GM12878 (cell line): ENCODE measurements around the gene CNTD1. TPM values are rescaled to one million over a fixed set of nuclear protein-coding genes. Genes with fewer than 3 reads are reported as not detected.

Experiments
- BACH1 ChIP-seq: fragments of 450-650 bp; IDR thresholded peaks from 2 replicates; pipeline ENCODE4 v1.6.1; 2017; ENCODE audit warnings: mild to moderate bottlenecking, borderline replicate concordance
- BHLHE40 ChIP-seq, 2 experiments: fragments of 450-650 bp in 1 of 2; IDR thresholded peaks; 2 replicates each; pipeline ENCODE4 v1.6.1; 2011 to 2017; ENCODE audit warnings: low read depth in 2 of 2, borderline replicate concordance in 1 of 2, improper control_type of control experiment in 1 of 2, low read length in 1 of 2, mild to moderate bottlenecking in 1 of 2
- BMI1 ChIP-seq: fragments of 450-650 bp; IDR thresholded peaks from 2 replicates; pipeline ENCODE4 v1.6.1; 2016; ENCODE audit warnings: mild to moderate bottlenecking, moderate library complexity, borderline replicate concordance
- CBX5 ChIP-seq: sonication (generic); IDR thresholded peaks from 2 replicates; pipeline ENCODE4 v1.6.1; 2016; ENCODE audit warnings: low read depth, moderate library complexity, mild to moderate bottlenecking, inconsistent platforms
- CREM ChIP-seq: IDR thresholded peaks from 2 replicates; pipeline ENCODE4 v1.6.1; 2014; ENCODE audit warnings: antibody characterized with exemption, low read depth
- DPF2 ChIP-seq: fragments of 450-650 bp; IDR thresholded peaks from 2 replicates; pipeline ENCODE4 v1.6.1; 2017; ENCODE audit warnings: mild to moderate bottlenecking
- ESRRA ChIP-seq: IDR thresholded peaks from 2 replicates; pipeline ENCODE4 v1.6.1; 2012; ENCODE audit warnings: mild to moderate bottlenecking, low read length, improper control_type of control experiment
- FOXM1 ChIP-seq: IDR thresholded peaks from 2 replicates; pipeline ENCODE4 v1.6.1; 2012; ENCODE audit warnings: low read depth, mild to moderate bottlenecking, inconsistent platforms, low read length, moderate library complexity
- GATAD2B ChIP-seq: fragments of 450-650 bp; conservative IDR thresholded peaks from 2 replicates; pipeline ENCODE4 v1.6.1; 2017; ENCODE audit warnings: low read depth, mild to moderate bottlenecking, moderate library complexity
- HDAC6 ChIP-seq: fragments of 200-600 bp; sonication (generic); IDR thresholded peaks from one replicate; pipeline ENCODE4 v1.8.0; 2017; ENCODE audit warnings: antibody characterized with exemption; ENCODE audit not compliant: unreplicated experiment
- HDGF ChIP-seq: fragments of 450-650 bp; IDR thresholded peaks from 2 replicates; pipeline ENCODE4 v1.6.1; 2016; ENCODE audit warnings: antibody characterized with exemption
- LARP7 ChIP-seq: fragments of 450-650 bp; IDR thresholded peaks from 2 replicates; pipeline ENCODE4 v1.6.1; 2017; ENCODE audit warnings: mild to moderate bottlenecking
- MYB ChIP-seq: fragments of 150-350 bp; IDR thresholded peaks from 2 replicates; pipeline ENCODE4 v1.6.1; 2014; ENCODE audit warnings: mild to moderate bottlenecking, low read depth, low read length, borderline replicate concordance
- NFIC ChIP-seq: IDR thresholded peaks from 2 replicates; pipeline ENCODE4 v1.6.1; 2012; ENCODE audit warnings: low read depth, mild to moderate bottlenecking, inconsistent platforms, low read length, moderate library complexity
- NFYB ChIP-seq: IDR thresholded peaks from 2 replicates; pipeline ENCODE4 v1.6.1; 2011; ENCODE audit warnings: low read depth, mild to moderate bottlenecking, low read length, improper control_type of control experiment, moderate library complexity; ENCODE audit not compliant: insufficient read depth
- PAX5 ChIP-seq: IDR thresholded peaks from 2 replicates; pipeline ENCODE4 v1.6.1; 2011; ENCODE audit warnings: low read depth, low read length, borderline replicate concordance
- RELA ChIP-seq: fragments of 450-650 bp; IDR thresholded peaks from 2 replicates; pipeline ENCODE4 v1.8.0; 2014; ENCODE audit warnings: borderline replicate concordance; ENCODE audit not compliant: partially characterized antibody
- SIN3A ChIP-seq: IDR thresholded peaks from 2 replicates; pipeline ENCODE4 v1.6.1; 2012; ENCODE audit warnings: low read depth, low read length, improper control_type of control experiment
- SREBF2 ChIP-seq: IDR thresholded peaks from 2 replicates; pipeline ENCODE4 v1.6.1; 2012; ENCODE audit warnings: mild to moderate bottlenecking, low read length
- STAT1 ChIP-seq: fragments of 450-650 bp; conservative IDR thresholded peaks from 2 replicates; pipeline ENCODE4 v1.6.1; 2014; ENCODE audit warnings: antibody characterized with exemption, mild to moderate bottlenecking
- WRNIP1 ChIP-seq: IDR thresholded peaks from 2 replicates; pipeline ENCODE4 v1.6.1; 2011; ENCODE audit warnings: low read depth, low read length, improper control_type of control experiment, borderline replicate concordance
- polyA plus RNA-seq, 11 experiments: library from polyadenylated mRNA; depleted of rRNA in 4 of 11; unstranded in 6 of 11; stranded (reverse) in 5 of 11; fragments of >200 nt; fragmentation: Nextera tagmentation in 4 of 11; fragmentation: Illumina TruSeq in 1 of 11; extraction: Ambion mirVana in 4 of 11; extraction: Trizol in 1 of 11; gene quantifications; 1 replicate in 1 of 11; 2 replicates in 10 of 11; pipeline versions ENCODE4 v1.2.1 to v1.2.3, GENCODE V29; 2011 to 2016; ENCODE audit warnings: inconsistent platforms in 2 of 11, missing spikeins in 2 of 11, low read depth in 1 of 11
- total RNA-seq, 4 experiments: library from RNA; depleted of rRNA in 3 of 4; stranded (reverse); fragments of >200 nt in 3 of 4; fragmentation: Illumina TruSeq in 1 of 4; extraction: Trizol in 1 of 4; gene quantifications; 2 replicates each; pipeline versions ENCODE4 v1.2.1 to v1.2.3, GENCODE V29; 2013 to 2021
- TF ChIP-seq, protein P1 (sequence below): fragments of 450-650 bp; IDR thresholded peaks from 2 replicates; pipeline ENCODE4 v1.6.1; 2017; ENCODE audit warnings: low read depth, mild to moderate bottlenecking, moderate library complexity
- TF ChIP-seq, protein P2 (sequence below): IDR thresholded peaks from 2 replicates; pipeline ENCODE4 v1.6.1; 2011; ENCODE audit warnings: mild to moderate bottlenecking, low read depth, low read length, moderate library complexity; ENCODE audit not compliant: insufficient replicate concordance
- TF ChIP-seq, protein P3 (sequence below): IDR thresholded peaks from 2 replicates; pipeline ENCODE4 v1.6.1; 2011; ENCODE audit warnings: low read depth, low read length, improper control_type of control experiment, borderline replicate concordance
- TF ChIP-seq, protein P4 (sequence below): fragments of 450-650 bp; IDR thresholded peaks from 2 replicates; pipeline ENCODE4 v1.6.1; 2017; ENCODE audit warnings: mild to moderate bottlenecking, low read depth, inconsistent platforms; ENCODE audit not compliant: poor library complexity, severe bottlenecking

Gene CNTD1
- total and polyA plus RNA-seq, 10 of the 15 experiments (the other 5 are each of a cell fraction or from before 2014, with no cell fraction given) = 0.06 to 1.5 (median 1.1) TPM; not detected in 4

DNA sequence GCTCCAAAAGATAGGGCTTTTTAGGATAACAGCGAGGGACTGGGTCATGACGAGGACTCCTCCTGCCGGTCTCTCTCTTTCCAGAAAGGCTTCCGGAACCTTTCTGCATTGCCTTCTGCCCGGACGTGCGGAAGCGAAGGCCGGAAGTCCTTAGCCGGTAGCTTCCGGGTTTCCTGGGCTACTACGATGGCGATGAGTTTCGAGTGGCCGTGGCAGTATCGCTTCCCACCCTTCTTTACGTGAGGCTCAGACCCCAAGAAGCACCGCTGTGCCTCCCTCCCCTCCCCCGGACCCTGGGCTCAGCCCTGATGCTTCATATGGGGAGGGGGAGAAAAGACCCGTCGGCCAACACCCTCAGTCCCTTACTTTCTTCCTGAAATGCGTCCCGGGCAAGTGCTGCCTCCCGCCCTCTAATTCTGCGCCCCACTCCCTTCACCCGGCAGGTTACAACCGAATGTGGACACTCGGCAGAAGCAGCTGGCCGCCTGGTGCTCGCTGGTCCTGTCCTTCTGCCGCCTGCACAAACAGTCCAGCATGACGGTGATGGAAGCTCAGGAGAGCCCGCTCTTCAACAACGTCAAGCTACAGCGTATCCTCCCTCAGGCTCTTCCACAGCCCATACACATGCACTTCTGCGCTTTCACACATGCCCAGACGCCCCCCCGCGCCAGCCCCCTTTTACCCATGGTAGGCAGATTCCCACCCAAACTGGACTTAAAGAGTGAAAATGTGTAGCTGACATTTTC is 25.2 kb upstream of the CNTD1 start, which contains the start of gene VPS25 (continued):
- TF ChIP-seq, protein P1, sequence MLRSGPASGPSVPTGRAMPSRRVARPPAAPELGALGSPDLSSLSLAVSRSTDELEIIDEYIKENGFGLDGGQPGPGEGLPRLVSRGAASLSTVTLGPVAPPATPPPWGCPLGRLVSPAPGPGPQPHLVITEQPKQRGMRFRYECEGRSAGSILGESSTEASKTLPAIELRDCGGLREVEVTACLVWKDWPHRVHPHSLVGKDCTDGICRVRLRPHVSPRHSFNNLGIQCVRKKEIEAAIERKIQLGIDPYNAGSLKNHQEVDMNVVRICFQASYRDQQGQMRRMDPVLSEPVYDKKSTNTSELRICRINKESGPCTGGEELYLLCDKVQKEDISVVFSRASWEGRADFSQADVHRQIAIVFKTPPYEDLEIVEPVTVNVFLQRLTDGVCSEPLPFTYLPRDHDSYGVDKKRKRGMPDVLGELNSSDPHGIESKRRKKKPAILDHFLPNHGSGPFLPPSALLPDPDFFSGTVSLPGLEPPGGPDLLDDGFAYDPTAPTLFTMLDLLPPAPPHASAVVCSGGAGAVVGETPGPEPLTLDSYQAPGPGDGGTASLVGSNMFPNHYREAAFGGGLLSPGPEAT = peak; percentile 91
- no peak for TF ChIP-seq HDAC6
- TF ChIP-seq RELA = peak; percentile 54
- TF ChIP-seq HDGF = 0 out of 2 replicates have a peak, but pooled peaks have one; percentile 26
- TF ChIP-seq MYB = peak; percentile 38; the same call in 1 of the 2 replicates
- TF ChIP-seq WRNIP1 = peak; percentile 95; the same call in 1 of the 2 replicates
- no peak for TF ChIP-seq NFIC
- TF ChIP-seq, protein P2, sequence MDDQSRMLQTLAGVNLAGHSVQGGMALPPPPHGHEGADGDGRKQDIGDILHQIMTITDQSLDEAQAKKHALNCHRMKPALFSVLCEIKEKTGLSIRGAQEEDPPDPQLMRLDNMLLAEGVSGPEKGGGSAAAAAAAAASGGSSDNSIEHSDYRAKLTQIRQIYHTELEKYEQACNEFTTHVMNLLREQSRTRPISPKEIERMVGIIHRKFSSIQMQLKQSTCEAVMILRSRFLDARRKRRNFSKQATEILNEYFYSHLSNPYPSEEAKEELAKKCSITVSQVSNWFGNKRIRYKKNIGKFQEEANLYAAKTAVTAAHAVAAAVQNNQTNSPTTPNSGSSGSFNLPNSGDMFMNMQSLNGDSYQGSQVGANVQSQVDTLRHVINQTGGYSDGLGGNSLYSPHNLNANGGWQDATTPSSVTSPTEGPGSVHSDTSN = no peak
- no peak for TF ChIP-seq PAX5
- TF ChIP-seq BACH1 = no peak; the same call in 1 of the 2 replicates
- no peak; the same call in 1 of the 2 replicates for TF ChIP-seq SREBF2
- no peak; the same call in 1 of the 2 replicates for TF ChIP-seq DPF2
- TF ChIP-seq NFYB = no peak
- TF ChIP-seq ESRRA = no peak
- TF ChIP-seq, protein P3, sequence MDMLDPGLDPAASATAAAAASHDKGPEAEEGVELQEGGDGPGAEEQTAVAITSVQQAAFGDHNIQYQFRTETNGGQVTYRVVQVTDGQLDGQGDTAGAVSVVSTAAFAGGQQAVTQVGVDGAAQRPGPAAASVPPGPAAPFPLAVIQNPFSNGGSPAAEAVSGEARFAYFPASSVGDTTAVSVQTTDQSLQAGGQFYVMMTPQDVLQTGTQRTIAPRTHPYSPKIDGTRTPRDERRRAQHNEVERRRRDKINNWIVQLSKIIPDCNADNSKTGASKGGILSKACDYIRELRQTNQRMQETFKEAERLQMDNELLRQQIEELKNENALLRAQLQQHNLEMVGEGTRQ = no peak
- TF ChIP-seq SIN3A = peak; percentile 69
- TF ChIP-seq FOXM1 = no peak
- TF ChIP-seq STAT1 = peak; percentile 64; the same call in 1 of the 2 replicates
- TF ChIP-seq BHLHE40 (IDR thresholded peaks at IDR 0.05; ENCODE audit: borderline replicate concordance in 1 of 2, low read depth in 2 of 2, low read length in 1 of 2) = peak; percentile 22 to 37; a peak in 1 of 4 replicates
- TF ChIP-seq BMI1 = no peak
- 0 out of 2 replicates have a peak, but pooled peaks have one; percentile 57 for TF ChIP-seq CREM
- TF ChIP-seq, protein P4, sequence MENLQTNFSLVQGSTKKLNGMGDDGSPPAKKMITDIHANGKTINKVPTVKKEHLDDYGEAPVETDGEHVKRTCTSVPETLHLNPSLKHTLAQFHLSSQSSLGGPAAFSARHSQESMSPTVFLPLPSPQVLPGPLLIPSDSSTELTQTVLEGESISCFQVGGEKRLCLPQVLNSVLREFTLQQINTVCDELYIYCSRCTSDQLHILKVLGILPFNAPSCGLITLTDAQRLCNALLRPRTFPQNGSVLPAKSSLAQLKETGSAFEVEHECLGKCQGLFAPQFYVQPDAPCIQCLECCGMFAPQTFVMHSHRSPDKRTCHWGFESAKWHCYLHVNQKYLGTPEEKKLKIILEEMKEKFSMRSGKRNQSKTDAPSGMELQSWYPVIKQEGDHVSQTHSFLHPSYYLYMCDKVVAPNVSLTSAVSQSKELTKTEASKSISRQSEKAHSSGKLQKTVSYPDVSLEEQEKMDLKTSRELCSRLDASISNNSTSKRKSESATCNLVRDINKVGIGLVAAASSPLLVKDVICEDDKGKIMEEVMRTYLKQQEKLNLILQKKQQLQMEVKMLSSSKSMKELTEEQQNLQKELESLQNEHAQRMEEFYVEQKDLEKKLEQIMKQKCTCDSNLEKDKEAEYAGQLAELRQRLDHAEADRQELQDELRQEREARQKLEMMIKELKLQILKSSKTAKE = peak; percentile 36
- TF ChIP-seq CBX5 = 0 out of 2 replicates have a peak, but pooled peaks have one; percentile 74
- TF ChIP-seq GATAD2B = peak; percentile 65; the same call in 1 of the 2 replicates
- peak; percentile 66 for TF ChIP-seq LARP7
